Left colon (tissue), 2 donors: ENCODE measurements around the gene KIAA1671. TPM values are rescaled to one million over a fixed set of nuclear protein-coding genes. Genes with fewer than 3 reads are reported as not detected.
"Not testable (repeated sequence)": the region's sequence is repeated elsewhere in the genome, so short reads cannot be mapped to it uniquely, and the experiment has no call there.

ENCODE experiments used
- ATAC-seq: fragments of 200-7000 bp; cut with Tn5 transposase; one replicate; pipeline ENCODE4 v1.9.1; 2020; ENCODE audit warnings: mild to moderate bottlenecking, moderate library complexity
- DNase-seq, 2 donors: peaks; one replicate each; pipeline ENCODE4 v3.0.0-alpha.2; 2020
- intact Hi-C, 2 donors: fragments of 100-400 bp; cut with DNase I in 1 of 2; cut with micrococcal nuclease in 1 of 2; formaldehyde crosslinking; loops; one replicate each; pipeline versions ENCODE4 v1.11.2 to v1.14.0; 2022; cut with DNase I, micrococcal nuclease
- total RNA-seq, 2 donors: library from RNA; stranded (reverse); fragmentation: NEBNext Ultra II Directional; extraction: Animal tissue kit (Norgen Biotek cat#: 25700); gene quantifications; one replicate each; pipeline ENCODE4 v1.2.1, GENCODE V29; 2021
- donor health status: DM: no; HTN: no; CAD: no.
- donor health status: DM: yes; HTN: yes; CAD: no.

Gene KIAA1671
- total RNA-seq, 2 donors from 2014 or later = 100 to 106 TPM

DNA sequence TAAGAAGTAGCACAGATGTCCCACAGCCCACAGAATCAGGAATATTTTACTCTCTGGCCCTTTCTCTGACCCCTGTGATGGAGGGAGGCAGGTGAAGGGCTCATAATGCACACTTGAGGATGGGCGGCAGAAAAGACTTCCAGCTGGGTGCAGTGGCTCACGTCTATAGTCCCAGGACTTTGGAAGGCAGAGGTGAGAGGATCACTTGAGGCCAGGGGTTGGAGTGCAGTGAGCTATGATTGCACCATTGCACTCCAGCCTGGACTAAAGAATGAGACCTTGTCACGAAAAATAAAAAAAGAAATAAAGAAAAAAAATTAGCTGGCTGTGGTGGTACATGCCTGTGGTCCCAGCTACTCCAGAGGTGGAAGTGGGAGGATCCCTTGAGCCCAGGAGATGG, 233.6 kb downstream of the KIAA1671 start:
- no peak for DNase-seq
- intact Hi-C loops = no loop called here
- ATAC-seq = no peak

DNA sequence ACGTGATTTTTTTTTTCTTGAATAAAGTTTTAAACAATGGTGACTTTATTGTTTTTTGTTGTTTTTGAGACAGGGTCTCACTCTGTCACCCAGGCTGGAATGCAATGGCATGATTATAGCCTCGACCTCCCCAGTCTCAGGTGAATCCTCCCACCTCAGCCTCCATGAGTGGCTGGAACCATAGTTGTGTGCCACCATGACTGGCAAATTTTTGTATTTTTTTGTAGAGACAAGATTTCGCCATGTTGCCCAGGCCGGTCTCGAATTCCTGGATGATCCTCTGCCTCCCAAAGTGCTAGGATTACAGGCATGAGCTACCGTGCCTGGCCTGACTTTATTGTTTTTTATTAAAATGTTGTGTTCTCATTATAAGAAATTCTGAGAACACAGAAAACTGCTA, 235.0 kb downstream of the KIAA1671 start:
- intact Hi-C loops = no loop called here
- DNase-seq = no peak
- ATAC-seq = no peak

DNA sequence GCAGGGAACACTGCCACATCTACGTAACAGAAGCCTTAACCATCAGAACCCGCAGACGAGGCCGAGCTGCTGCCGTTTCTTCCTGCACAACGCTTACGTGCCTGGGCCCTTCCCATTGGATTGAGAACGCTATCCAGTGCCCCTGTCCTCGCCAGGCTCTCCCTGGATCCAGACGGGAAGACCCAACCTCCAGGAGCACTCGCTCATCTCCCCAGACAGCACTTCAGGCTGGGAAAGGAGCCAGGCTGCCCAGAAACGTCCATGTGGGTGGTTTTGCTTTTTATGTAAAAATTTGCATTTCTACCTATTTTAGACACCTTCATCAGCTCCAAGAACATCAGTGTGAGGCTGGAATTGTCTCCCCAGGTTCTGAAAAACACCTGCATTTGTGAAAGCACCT, 239.9 kb downstream of the KIAA1671 start:
- intact Hi-C loops = no loop called here
- DNase-seq (no peak), ATAC-seq (no peak)

DNA sequence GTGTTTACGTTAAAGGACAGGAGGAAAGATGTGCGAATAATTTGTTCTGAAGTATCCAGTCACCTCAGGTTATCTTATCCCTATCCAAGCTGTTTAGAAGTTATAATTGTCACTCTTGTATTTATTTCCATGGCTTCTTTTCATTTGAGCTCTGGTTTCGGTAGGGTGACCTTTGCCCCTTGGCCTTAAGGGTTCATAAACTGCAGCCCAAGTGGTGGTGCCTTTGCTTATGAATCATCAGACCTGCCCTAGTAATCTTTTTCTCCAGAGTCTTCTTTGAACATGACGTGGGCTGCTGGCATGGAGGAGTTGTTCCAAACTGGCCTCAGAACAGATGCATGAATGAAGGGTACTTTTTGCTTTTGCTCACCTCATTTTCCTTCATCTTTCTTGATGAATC, 240.6 kb downstream of the KIAA1671 start:
- DNase-seq = no peak
- intact Hi-C loops = no loop called here
- peak; percentile 74 for ATAC-seq

DNA sequence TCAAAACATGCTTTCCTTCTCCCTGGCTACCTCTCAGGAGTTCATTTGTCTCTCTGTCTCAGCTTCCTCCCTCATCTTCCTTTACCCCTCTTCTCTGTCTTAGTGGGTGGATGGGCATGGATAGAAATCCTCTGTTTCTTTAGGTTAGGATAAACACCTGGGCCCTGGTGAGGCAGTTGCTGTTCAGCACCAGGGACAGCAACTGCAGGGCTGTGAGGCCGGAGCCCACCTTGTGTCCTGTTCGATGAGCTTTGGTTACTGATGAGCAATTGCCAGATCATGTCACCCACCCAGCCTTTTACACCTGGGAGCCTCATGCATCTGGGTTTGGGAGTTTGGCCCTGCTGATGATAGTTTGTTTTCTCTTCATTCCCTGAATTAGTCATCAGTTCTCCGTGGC, 241.0 kb downstream of the KIAA1671 start:
- DNase-seq = no peak

GRCh38 chr22:25196326-25196725, 243.8 kb downstream of the KIAA1671 start:
- ATAC-seq (no peak), DNase-seq (no peak)
- intact Hi-C loops = no loop called here

More for the DNA sequence above, 241.0 kb downstream of the KIAA1671 start:
- ATAC-seq = no peak
- intact Hi-C loops = no loop called here

DNA sequence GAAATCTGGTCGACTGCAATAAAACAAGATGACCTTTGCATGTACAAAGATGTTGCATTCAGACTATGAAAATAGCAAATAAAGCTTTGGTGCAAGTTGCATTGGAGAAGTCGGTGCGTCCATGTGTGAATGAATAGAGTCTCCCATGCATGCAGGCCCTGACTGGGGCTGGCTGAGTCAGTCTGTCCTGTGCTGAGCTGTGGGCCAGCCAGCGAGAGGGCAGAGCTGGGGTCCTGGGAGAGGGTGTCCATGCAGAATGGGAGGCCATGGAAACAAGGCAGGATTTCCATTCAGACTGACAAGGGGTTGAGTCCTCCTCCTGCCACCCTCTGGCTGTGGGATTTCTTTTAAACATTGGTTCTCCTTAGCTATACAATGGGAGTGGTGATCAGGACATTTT, 244.8 kb downstream of the KIAA1671 start:
- intact Hi-C loops = no loop called here
- DNase-seq (no peak), ATAC-seq (no peak)

GRCh38 chr22:25199731-25200520, 247.4 kb downstream of the KIAA1671 start, which contains the start of gene CRYBB3:
Gene CRYBB3 (plus strand): TSS chr22:25199858. CDS start chr22:25201397, 1,539 bp downstream.
- ATAC-seq (no peak), DNase-seq (no peak)
- intact Hi-C loops = no loop called here

DNA sequence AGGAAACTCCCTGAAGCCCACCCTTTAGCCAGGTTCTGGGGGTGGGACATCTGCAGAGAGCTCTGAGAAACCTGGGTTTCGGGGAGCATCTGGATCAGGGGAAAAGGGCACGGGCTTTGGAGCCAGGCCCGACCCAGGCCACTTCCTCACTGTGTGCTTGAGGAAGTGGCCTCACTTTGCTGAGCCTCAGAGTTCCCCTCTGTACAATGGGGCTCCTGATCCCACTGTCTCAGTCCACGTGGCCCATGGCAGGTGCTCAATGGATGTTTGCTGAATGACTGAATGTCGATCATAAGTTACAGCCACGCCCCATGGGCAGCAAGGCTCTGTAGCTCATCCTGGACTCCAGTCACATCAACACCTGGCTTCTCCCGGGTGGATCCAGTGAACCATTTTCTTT, 248.5 kb downstream of the KIAA1671 start:
- ATAC-seq = peak; percentile 22
- no peak for DNase-seq
- intact Hi-C loops = no loop called here

GRCh38 chr22:25201557-25202273, 249.2 kb downstream of the KIAA1671 start:
- ATAC-seq (no peak), DNase-seq (no peak)
- intact Hi-C loops = no loop called here

DNA sequence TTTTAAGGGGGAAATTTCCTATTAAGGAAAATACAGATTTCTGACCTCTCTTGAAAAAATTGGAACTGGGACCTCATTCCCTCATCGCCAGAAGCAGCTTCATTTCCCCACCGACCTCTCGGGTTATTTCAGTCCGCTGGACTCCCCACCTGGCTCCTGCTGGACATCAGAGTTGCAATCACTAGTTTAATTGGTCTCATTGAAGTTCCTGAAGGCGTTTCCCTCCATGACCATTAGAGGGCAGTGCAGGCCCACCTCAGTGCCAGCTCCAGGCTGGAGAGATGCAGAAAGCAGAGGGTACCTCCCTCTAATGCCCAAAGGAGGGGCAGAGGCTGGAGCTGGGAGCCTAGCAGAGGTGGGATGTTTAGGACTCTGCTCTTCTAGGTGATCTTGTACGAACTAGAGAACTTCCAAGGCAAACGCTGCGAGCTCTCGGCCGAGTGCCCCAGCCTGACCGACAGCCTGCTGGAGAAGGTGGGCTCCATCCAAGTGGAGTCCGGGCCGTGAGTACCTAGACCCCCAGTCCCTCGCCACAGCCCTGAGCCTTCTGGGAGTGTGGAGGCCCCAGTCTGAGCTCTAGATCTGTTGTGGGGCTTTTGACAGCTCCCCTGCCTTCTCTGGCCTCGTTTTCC, 249.9 kb downstream of the KIAA1671 start:
- intact Hi-C loops = no loop called here
- ATAC-seq (peak; percentile 70), DNase-seq (peak in 1 of 2 donors; percentile 58)

DNA sequence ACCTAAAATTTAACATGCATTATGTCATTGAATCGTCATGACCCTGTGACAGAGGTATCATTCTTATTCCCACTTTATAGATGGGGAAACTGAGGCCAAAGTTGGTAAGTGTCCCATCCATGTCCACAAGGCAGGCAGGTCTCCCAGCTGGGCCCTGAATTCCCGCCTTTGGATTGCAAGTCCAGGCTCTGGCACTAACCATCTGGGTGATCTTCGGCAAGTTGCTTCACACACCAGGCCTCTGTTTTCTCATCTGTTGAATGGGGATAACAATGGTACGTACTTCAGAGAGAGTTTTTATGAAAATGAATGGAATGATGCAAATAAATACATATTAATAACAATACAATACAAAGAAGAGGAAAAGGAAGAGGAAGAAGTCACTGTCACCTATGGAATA, 250.6 kb downstream of the KIAA1671 start:
- DNase-seq = no peak
- no peak for ATAC-seq
- intact Hi-C loops = no loop called here

- ATAC-seq, intact Hi-C loops, DNase-seq: not testable (repeated sequence)
These were observed 252.0 kb downstream of the KIAA1671 start for GRCh38 chr22:25204547-25204946.

- DNase-seq (no peak), ATAC-seq (no peak)
- intact Hi-C loops = no loop called here
These were observed 253.3 kb downstream of the KIAA1671 start for GRCh38 chr22:25205847-25206246.

GRCh38 chr22:25206998-25207397, 254.5 kb downstream of the KIAA1671 start:
- DNase-seq (no peak), ATAC-seq (no peak)
- intact Hi-C loops = no loop called here

- no peak for ATAC-seq
- DNase-seq = no peak
- intact Hi-C loops = no loop called here
These were observed 255.1 kb downstream of the KIAA1671 start for GRCh38 chr22:25207553-25208157.

- intact Hi-C loops = no loop called here
- ATAC-seq = no peak
- no peak for DNase-seq
These were observed 255.8 kb downstream of the KIAA1671 start for GRCh38 chr22:25208328-25208727.

DNA sequence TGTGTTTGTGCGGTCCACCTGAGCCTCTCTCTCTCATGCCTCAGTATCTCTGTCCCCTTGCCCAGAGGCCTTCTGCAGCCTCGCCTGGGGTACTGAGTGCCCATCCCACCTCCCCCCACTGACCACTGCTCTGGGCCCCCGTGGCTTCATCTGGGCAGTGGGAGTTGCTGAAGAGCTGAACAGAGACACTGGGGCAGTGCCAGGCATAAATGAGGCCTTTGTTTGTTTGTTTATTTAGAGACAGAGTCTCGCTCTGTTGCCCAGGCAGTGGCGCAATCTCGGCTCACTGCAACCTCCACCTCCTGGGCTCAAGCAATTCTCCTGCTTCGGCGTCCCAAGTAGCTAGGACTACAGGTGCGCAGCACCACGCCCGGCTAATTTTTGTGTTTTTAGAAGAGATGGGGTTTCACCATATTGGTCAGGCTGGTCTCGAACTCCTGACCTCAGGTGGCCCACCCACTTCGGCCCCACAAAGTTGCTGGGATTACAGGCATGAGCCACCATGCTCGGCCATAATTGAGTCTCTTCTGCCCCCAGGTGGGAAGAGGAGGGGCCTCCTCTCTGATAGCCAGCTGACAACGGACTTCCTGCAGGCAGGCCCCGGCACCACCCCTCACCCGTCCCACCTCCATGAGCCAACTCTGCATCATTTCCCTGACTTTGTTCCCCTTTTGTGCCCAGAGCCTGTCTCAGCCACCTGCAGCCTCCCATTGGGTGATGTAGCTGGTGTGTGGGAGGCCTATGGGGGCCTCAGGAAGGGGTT, 256.4 kb downstream of the KIAA1671 start:
- no peak for ATAC-seq
- intact Hi-C loops = no loop called here

DNA sequence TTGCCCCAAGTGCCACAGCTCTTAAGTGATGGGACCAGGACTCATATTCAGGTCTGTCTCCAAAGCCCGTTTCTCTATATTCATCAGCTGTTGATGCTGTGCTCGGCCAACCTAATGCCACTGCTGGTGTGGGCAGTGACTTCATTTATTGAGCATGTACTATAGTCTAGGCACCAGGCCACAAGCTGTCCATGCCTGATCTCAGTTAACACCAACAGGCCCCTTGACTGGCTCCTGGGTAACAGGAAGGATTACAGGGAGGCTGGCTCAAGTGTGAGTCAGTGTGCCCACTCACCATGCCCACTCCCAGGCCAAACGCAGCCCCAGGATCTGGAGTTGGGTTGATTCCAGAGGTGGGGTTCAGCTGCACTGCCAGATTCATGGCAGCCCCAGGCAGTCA, 258.3 kb downstream of the KIAA1671 start:
- ATAC-seq (no peak), DNase-seq (no peak)
- intact Hi-C loops = no loop called here

More for the DNA sequence above, 256.4 kb downstream of the KIAA1671 start:
- DNase-seq = no peak
